Naive thymus-derived CD4-positive, alpha-beta T cell (primary cell): ENCODE data around the gene TCL1B. TPM values are rescaled to one million over a fixed set of nuclear protein-coding genes. Genes with fewer than 3 reads are reported as not detected.

Experiments used
- ATAC-seq: fragments of 150-1000 bp; cut with Tn5 transposase; 2 replicates; pipeline ENCODE4 v1.10.0; 2021; ENCODE audit warnings: mild to moderate bottlenecking, moderate library complexity
- CTCF ChIA-PET: fragments of 350-600 bp; sonication (Branson Sonifier 250); formaldehyde crosslinking; loops from one replicate; lab custom pipeline; 2021; ENCODE audit warnings: antibody characterized with exemption; lab: Charles Lee
- POLR2A ChIA-PET: fragments of 350-600 bp; sonication (Branson Sonifier 250); formaldehyde crosslinking; loops from one replicate; lab custom pipeline; 2021; ENCODE audit warnings: antibody characterized with exemption, inconsistent platforms; lab: Charles Lee
- DNase-seq, 9 donors: peaks; one replicate each; pipeline versions ENCODE4 v3.0.0 to v3.0.0-alpha.2; 2020 to 2022; ENCODE audit warnings: mixed read lengths in 1 of 9
- H3K27ac ChIP-seq: one replicate; pipeline ENCODE4 v1.7.0; 2013; ENCODE audit warnings: mild to moderate bottlenecking, low read depth, low read length, moderate library complexity
- H3K27me3 ChIP-seq, 2 donors: one replicate each; pipeline ENCODE4 v1.7.0; 2013; ENCODE audit warnings: low read length in 2 of 2, mild to moderate bottlenecking in 2 of 2, moderate library complexity in 2 of 2; ENCODE audit not compliant: control insufficient read depth in 2 of 2, insufficient read depth in 2 of 2
- H3K36me3 ChIP-seq, 3 experiments: 1 replicate in 2 of 3; 2 replicates in 1 of 3; pipeline ENCODE4 v1.7.0; 2013; ENCODE audit warnings: low read length in 3 of 3, mild to moderate bottlenecking in 3 of 3, moderate library complexity in 1 of 3; ENCODE audit not compliant: insufficient read depth in 3 of 3, control insufficient read depth in 2 of 3
- H3K4me1 ChIP-seq, 2 donors: one replicate each; pipeline ENCODE4 v1.7.0; 2013; ENCODE audit warnings: low read length in 2 of 2, mild to moderate bottlenecking in 2 of 2, moderate library complexity in 1 of 2; ENCODE audit not compliant: control insufficient read depth in 2 of 2, insufficient read depth in 2 of 2
- H3K4me3 ChIP-seq: 2 replicates; pipeline ENCODE4 v1.7.0; 2013; ENCODE audit warnings: mild to moderate bottlenecking, low read length
- H3K9me3 ChIP-seq, 3 experiments: 1 replicate in 2 of 3; 2 replicates in 1 of 3; pipeline ENCODE4 v1.7.0; 2013; ENCODE audit warnings: low read length in 3 of 3; ENCODE audit not compliant: control insufficient read depth in 2 of 3
- H3K27ac Mint-ChIP-seq, 9 donors: one replicate each; pipeline ENCODE4 v1.8.0; 2020 to 2022; ENCODE audit warnings: mixed read lengths in 9 of 9, mild to moderate bottlenecking in 8 of 9, moderate library complexity in 5 of 9, inconsistent platforms in 2 of 9
- H3K27me3 Mint-ChIP-seq, 5 donors: one replicate each; pipeline ENCODE4 v1.8.0; 2021 to 2022; ENCODE audit warnings: mixed read lengths in 5 of 5, mild to moderate bottlenecking in 1 of 5
- H3K36me3 Mint-ChIP-seq, 5 donors: one replicate each; pipeline ENCODE4 v1.8.0; 2020 to 2022; ENCODE audit warnings: mixed read lengths in 5 of 5, mild to moderate bottlenecking in 3 of 5, inconsistent platforms in 1 of 5
- H3K4me1 Mint-ChIP-seq, 7 donors: one replicate each; pipeline ENCODE4 v1.8.0; 2020 to 2022; ENCODE audit warnings: mixed read lengths in 7 of 7, mild to moderate bottlenecking in 3 of 7, inconsistent platforms in 1 of 7
- H3K4me3 Mint-ChIP-seq, 10 donors: one replicate each; pipeline ENCODE4 v1.8.0; 2020 to 2022; ENCODE audit warnings: mild to moderate bottlenecking in 10 of 10, mixed read lengths in 10 of 10, moderate library complexity in 6 of 10, inconsistent platforms in 2 of 10
- H3K9me3 Mint-ChIP-seq, 11 donors: one replicate each; pipeline ENCODE4 v1.8.0; 2020 to 2022; ENCODE audit warnings: mixed read lengths in 11 of 11, mild to moderate bottlenecking in 4 of 11, inconsistent platforms in 1 of 11, moderate library complexity in 1 of 11
- intact Hi-C, 2 donors: fragments of 100-400 bp; cut with micrococcal nuclease; formaldehyde crosslinking; loops; one replicate each; pipeline ENCODE4 v1.15.1; 2023
- polyA plus RNA-seq, 2 donors: library from polyadenylated mRNA; unstranded; fragments of 300-500 nt; fragmentation: Illumina TruSeq; gene quantifications; one replicate each; pipeline ENCODE4 v1.2.3, GENCODE V29; 2021
- total RNA-seq, 6 experiments: library from RNA in 5 of 6; stranded (reverse) in 5 of 6; gene quantifications; 1 replicate in 5 of 6; 2 replicates in 1 of 6; pipeline ENCODE4 v1.2.3 and lab custom pipeline; 2021 to 2026

TCL1B gene
- total and polyA plus RNA-seq, 7 experiments from 2014 or later, result 0.54 TPM; not detected in 6

DNA sequence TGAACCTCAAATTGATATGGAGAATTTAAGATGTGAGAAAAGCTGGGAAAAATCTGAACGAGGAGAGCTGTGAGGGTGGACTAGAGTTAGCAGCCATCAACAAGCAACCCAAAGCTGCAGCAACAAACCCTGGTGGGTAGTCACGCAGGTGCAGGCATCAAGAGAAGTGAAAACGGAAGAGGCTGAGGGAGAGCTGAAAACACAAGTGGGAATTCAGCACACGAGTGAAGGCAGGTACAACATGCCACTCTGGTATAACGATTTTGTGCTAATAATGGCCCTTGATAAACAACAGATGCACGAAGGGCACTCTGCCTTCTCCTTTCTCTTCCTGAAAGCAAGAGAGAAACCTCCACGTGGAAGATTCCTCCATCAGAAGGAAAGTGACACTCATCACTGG is 11.5 kb downstream of the TCL1B start:
- Histone ChIP-seq H3K27me3 (no peaks in the 10 kb centered on the region), H3K4me1 (no peaks in the 10 kb centered on the region), H3K36me3 (no peaks in the 10 kb centered on the region), H3K4me3 (no peak overlapping the region), H3K9me3 (no peaks in the 10 kb centered on the region), H3K27ac (no peak overlapping the region)
- H3K27ac Mint-ChIP-seq, result no peak overlapping the region
- peaks cover 30 to 59% (median 36%) of the 10 kb centered on the region in 5 donors for H3K27me3 Mint-ChIP-seq
- ATAC-seq, result no peak
- CTCF ChIA-PET, result no interaction called here
- intact Hi-C loops, result no loop called here
- H3K9me3 Mint-ChIP-seq, result no peaks in the 10 kb centered on the region
- DNase-seq, result no peak
- H3K4me3 Mint-ChIP-seq, result no peak overlapping the region
- H3K36me3 Mint-ChIP-seq, result no peaks in the 10 kb centered on the region
- peaks cover 0 to 2% (median 0%) of the 10 kb centered on the region in 7 donors for H3K4me1 Mint-ChIP-seq
- POLR2A ChIA-PET, result no interaction called here

DNA sequence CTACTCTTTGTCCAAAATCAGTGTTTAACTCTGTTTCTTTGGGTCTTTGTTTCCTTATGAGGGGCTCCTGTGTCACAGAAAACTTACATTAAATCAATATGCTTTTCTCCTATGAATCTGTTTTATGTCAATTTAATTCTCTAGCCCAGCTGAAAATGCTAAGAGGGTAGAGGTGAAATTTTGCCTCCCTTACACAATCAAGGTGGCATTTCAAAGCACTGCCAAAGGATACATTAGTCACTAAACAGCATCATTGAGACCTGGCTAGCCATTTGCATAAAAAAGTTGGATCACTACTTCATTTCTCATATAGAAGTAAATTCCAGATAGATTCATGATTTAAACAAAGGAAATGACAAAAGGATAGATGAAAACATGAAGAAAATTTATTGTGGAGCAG is 12.1 kb downstream of the TCL1B start:
- no peak for ATAC-seq
- Mint-ChIP-seq H3K36me3 (no peaks in the 10 kb centered on the region), H3K27ac (no peak overlapping the region), H3K9me3 (no peaks in the 10 kb centered on the region), H3K27me3 (peaks cover 29 to 57% (median 38%) of the 10 kb centered on the region in 5 donors), H3K4me1 (peaks cover 0 to 2% (median 0%) of the 10 kb centered on the region in 7 donors), H3K4me3 (no peak overlapping the region)
- Histone ChIP-seq H3K36me3 (no peaks in the 10 kb centered on the region), H3K27me3 (no peaks in the 10 kb centered on the region), H3K4me3 (no peak overlapping the region), H3K9me3 (no peaks in the 10 kb centered on the region), H3K4me1 (no peaks in the 10 kb centered on the region), H3K27ac (no peak overlapping the region)
- CTCF ChIA-PET, result no interaction called here
- intact Hi-C loops, result no loop called here
- POLR2A ChIA-PET, result no interaction called here
- no peak for DNase-seq

DNA sequence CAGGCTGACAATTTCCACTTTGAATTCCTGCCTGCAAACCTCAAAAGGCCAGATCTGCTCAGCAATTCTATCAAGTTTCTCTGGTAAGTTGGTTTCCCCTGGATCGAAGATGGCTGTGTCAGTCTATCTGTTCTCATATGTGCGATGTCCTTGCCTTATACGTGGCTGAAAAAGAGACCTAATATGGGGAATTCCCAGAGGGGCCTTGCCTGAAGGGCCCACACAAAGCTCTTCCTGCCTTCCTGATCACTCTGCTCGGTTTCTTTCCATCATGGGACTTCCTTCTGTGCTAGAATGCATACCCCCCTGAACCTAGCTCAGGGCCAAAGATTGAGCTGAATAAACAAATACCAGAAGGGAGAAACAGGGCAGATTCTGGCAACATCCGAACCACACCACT is 13.2 kb downstream of the TCL1B start:
- CTCF ChIA-PET, result no interaction called here
- POLR2A ChIA-PET, result no interaction called here
- no peak for ATAC-seq
- Mint-ChIP-seq H3K36me3 (no peaks in the 10 kb centered on the region), H3K27ac (no peak overlapping the region), H3K4me1 (peaks cover 0 to 2% (median 0%) of the 10 kb centered on the region in 7 donors), H3K4me3 (no peak overlapping the region), H3K27me3 (peaks cover 36 to 63% (median 47%) of the 10 kb centered on the region in 5 donors), H3K9me3 (no peaks in the 10 kb centered on the region)
- DNase-seq, result no peak
- no peaks in the 10 kb centered on the region for H3K9me3 ChIP-seq
- no peak overlapping the region for H3K4me3 ChIP-seq
- no peak overlapping the region for H3K27ac ChIP-seq
- no peaks in the 10 kb centered on the region for H3K4me1 ChIP-seq
- intact Hi-C loops, result no loop called here
- H3K27me3 ChIP-seq, result no peaks in the 10 kb centered on the region
- no peaks in the 10 kb centered on the region for H3K36me3 ChIP-seq

DNA sequence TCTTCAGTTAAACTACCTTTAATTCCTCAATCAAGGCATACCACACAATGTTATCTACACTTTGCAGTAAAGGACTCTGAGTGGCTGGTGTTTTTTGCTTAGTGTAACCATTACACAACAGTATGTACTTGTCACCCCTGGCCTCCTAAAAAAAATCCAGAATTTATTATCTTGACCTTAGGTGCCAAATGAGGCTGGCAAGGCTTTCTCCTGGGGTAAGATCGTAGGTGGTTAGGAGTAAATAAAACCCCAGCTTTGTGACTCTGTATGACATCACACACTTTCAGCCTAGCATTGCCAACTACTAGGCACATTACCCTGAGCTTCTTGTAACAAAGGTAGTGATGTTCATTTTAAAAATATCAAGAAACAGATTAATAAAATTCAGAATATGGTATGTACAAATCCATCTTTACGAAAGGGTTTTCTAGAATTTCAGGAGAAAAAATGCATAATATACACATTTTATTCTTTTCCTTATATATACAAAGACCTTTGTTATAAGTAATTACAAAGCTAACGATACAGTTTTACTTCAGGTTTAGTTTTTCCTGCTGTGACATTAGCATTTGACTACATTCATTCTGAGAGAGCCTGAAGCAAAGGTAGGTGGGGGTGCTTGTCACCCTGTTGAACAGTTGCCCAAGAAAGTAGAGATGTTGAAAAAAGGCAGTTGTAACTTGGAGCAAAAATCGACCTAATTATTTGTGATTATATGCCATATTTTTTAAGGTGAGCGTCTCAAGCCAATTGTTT is 14.2 kb downstream of the TCL1B start:
- no peak overlapping the region for H3K27ac Mint-ChIP-seq
- Histone ChIP-seq H3K36me3 (no peaks in the 10 kb centered on the region), H3K27ac (no peak overlapping the region), H3K9me3 (no peaks in the 10 kb centered on the region), H3K4me1 (no peaks in the 10 kb centered on the region), H3K27me3 (no peaks in the 10 kb centered on the region), H3K4me3 (no peak overlapping the region)
- no peak overlapping the region for H3K4me3 Mint-ChIP-seq
- H3K4me1 Mint-ChIP-seq, result peaks cover 0 to 2% (median 0%) of the 10 kb centered on the region in 7 donors
- DNase-seq (no peak), ATAC-seq (no peak)
- H3K9me3 Mint-ChIP-seq, result no peaks in the 10 kb centered on the region
- ChIA-PET POLR2A (no interaction called here), CTCF (no interaction called here)
- H3K36me3 Mint-ChIP-seq, result no peaks in the 10 kb centered on the region
- H3K27me3 Mint-ChIP-seq, result peaks cover 42 to 71% (median 52%) of the 10 kb centered on the region in 5 donors
- intact Hi-C loops, result no loop called here

DNA sequence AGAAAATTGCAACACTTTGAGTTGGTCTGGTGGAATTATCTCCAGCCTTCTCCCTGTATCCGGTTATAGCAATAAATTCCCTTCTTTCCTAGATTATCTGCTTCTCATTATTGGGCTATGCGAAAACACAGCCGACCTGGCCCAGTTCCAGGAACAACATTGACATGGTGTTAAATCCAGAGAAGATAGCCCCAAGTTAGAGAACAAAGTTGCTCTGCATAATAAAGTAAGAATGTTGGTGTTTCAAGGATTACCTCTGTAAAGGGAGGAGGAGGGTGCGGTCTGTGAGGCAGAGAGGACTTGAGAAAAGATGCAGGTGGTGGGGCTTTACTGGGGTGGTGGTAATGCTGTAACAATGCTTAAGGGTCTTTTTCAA is 15.6 kb downstream of the TCL1B start:
- Mint-ChIP-seq H3K27me3 (peaks cover 43 to 69% (median 49%) of the 10 kb centered on the region in 5 donors), H3K4me3 (no peak overlapping the region), H3K27ac (no peak overlapping the region), H3K4me1 (peaks cover 0 to 2% (median 0%) of the 10 kb centered on the region in 7 donors), H3K9me3 (no peaks in the 10 kb centered on the region), H3K36me3 (no peaks in the 10 kb centered on the region)
- DNase-seq (no peak), ATAC-seq (no peak)
- ChIA-PET CTCF (no interaction called here), POLR2A (no interaction called here)
- Histone ChIP-seq H3K4me3 (no peak overlapping the region), H3K36me3 (no peaks in the 10 kb centered on the region), H3K27me3 (no peaks in the 10 kb centered on the region), H3K27ac (no peak overlapping the region), H3K4me1 (no peaks in the 10 kb centered on the region), H3K9me3 (no peaks in the 10 kb centered on the region)
- intact Hi-C loops, result no loop called here

DNA sequence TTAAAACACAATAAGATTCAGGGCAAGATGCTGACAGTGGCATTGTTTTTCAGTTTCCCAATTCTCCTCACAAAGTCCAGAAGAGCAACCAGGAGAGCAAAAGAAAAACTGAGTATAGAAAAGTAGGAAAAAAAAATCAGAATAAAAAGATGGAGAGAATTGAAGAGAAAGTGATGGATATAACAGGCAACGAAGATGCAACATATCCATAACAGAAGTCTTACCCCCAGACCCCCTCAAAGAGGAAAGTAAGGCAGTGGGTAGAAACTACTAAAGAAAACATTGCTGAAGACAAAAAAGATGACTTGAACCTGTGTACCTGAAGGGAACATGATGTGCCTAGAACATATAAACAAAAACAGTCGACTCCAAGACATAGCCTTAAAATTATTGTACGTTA is 17.1 kb downstream of the TCL1B start:
- Histone ChIP-seq H3K27ac (no peak overlapping the region), H3K9me3 (no peaks in the 10 kb centered on the region), H3K4me3 (no peak overlapping the region), H3K36me3 (no peaks in the 10 kb centered on the region), H3K27me3 (no peaks in the 10 kb centered on the region), H3K4me1 (no peaks in the 10 kb centered on the region)
- CTCF ChIA-PET, result no interaction called here
- Mint-ChIP-seq H3K27ac (no peak overlapping the region), H3K4me1 (peaks cover 0 to 2% (median 0%) of the 10 kb centered on the region in 7 donors), H3K4me3 (no peak overlapping the region), H3K9me3 (no peaks in the 10 kb centered on the region), H3K27me3 (peaks cover 42 to 58% (median 46%) of the 10 kb centered on the region in 5 donors), H3K36me3 (no peaks in the 10 kb centered on the region)
- intact Hi-C loops, result no loop called here
- DNase-seq (no peak), ATAC-seq (no peak)
- POLR2A ChIA-PET, result no interaction called here

DNA sequence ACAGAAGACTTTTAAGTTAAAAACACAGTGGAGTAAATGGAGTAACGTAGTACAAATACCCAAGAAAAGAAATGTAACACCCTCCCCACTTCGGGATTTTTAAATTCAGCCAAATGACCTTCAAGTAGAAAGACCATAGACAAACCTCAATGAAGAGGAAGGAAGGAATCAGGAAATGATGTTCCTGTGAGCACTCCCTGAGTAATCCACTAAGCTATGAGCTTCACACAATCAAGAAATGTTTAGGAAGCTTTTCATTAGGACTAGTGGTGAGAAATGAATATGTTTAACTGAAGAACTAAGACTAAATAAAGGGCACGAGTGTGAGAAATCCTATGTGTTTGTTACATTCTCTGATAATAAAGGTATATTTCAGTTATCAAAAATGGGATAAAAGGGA is 17.6 kb downstream of the TCL1B start:
- intact Hi-C loops, result no loop called here
- H3K27me3 Mint-ChIP-seq, result peaks cover 41 to 57% (median 48%) of the 10 kb centered on the region in 5 donors
- DNase-seq (no peak), ATAC-seq (no peak)
- H3K4me1 Mint-ChIP-seq, result peaks cover 0 to 2% (median 0%) of the 10 kb centered on the region in 7 donors
- H3K9me3 Mint-ChIP-seq, result no peaks in the 10 kb centered on the region
- ChIA-PET POLR2A (no interaction called here), CTCF (no interaction called here)
- no peak overlapping the region for H3K4me3 ChIP-seq
- no peak overlapping the region for H3K27ac ChIP-seq
- H3K27me3 ChIP-seq, result no peaks in the 10 kb centered on the region
- no peaks in the 10 kb centered on the region for H3K4me1 ChIP-seq
- no peaks in the 10 kb centered on the region for H3K9me3 ChIP-seq
- no peaks in the 10 kb centered on the region for H3K36me3 ChIP-seq
- no peaks in the 10 kb centered on the region for H3K36me3 Mint-ChIP-seq
- no peak overlapping the region for H3K27ac Mint-ChIP-seq
- no peak overlapping the region for H3K4me3 Mint-ChIP-seq
